Measurements from ENCODE around the gene CHST6. TPM values are rescaled to one million over a fixed set of nuclear protein-coding genes. Genes with fewer than 3 reads are reported as not detected.
"Not testable (repeated sequence)": the region's sequence is repeated elsewhere in the genome, so short reads cannot be mapped to it uniquely, and the experiment has no call there.

The CHST6 gene
- total RNA-seq, 1 experiment from 2014 or later, result 17.9 TPM

GRCh38 chr16:75519175-75519574 lies 23.9 kb upstream of the CHST6 start:
- intact Hi-C loops (cut with micrococcal nuclease), result no loop called here
- no peak overlapping the region for H3K4me3 ChIP-seq (replicated peaks in 1 of 2; ENCODE audit: low read depth in 1 of 2, low read length in 2 of 2)
- ChIA-PET POLR2A (no interaction called here), CTCF (interaction anchor here (0.6 kb wide), 2 partner anchors 12 to 35 kb away, joined by 3 read pairs; no protein-coding TSS in a partner anchor), RAD21 (ENCODE audit: low non-redundant PET in 1 of 2, low total read pairs in 2 of 2, uncharacterized antibody in 2 of 2, unreplicated experiment in 2 of 2) (no interaction called here)
- no peak overlapping the region for H3K4me2 ChIP-seq (ENCODE audit: low read length)
- no peaks in the 10 kb centered on the region for H3K9me2 ChIP-seq (ENCODE audit: insufficient read depth)
- H3K4me1 ChIP-seq (ENCODE audit: control insufficient read depth in 1 of 2, insufficient read depth in 2 of 2, low read length in 2 of 2), result peaks cover 9 to 14% of the 10 kb centered on the region in 2 experiments
- no peak overlapping the region for H3K9ac ChIP-seq (ENCODE audit: low read length)
- DNase-seq (ENCODE audit: low read depth, low spot score), result no peak
- no peaks in the 10 kb centered on the region for H3K36me3 ChIP-seq (ENCODE audit: control insufficient read depth in 1 of 2, insufficient read depth in 2 of 2, low read length in 2 of 2)
- no peak for ATAC-seq
- no peak for TF ChIP-seq EZH2 (IDR thresholded peaks at IDR 0.05)
- no peak for TF ChIP-seq ATF3 (IDR thresholded peaks at IDR 0.05)
- no peak for TF ChIP-seq YY1 (IDR thresholded peaks at IDR 0.05; ENCODE audit: extremely low read depth, insufficient replicate concordance, low read depth, low read length)
- no peak for TF ChIP-seq EGR1 (IDR thresholded peaks at IDR 0.05; ENCODE audit: low read depth)
- no peak for TF ChIP-seq CBX3 (IDR thresholded peaks at IDR 0.05; ENCODE audit: low read depth)
- TF ChIP-seq, protein P1, sequence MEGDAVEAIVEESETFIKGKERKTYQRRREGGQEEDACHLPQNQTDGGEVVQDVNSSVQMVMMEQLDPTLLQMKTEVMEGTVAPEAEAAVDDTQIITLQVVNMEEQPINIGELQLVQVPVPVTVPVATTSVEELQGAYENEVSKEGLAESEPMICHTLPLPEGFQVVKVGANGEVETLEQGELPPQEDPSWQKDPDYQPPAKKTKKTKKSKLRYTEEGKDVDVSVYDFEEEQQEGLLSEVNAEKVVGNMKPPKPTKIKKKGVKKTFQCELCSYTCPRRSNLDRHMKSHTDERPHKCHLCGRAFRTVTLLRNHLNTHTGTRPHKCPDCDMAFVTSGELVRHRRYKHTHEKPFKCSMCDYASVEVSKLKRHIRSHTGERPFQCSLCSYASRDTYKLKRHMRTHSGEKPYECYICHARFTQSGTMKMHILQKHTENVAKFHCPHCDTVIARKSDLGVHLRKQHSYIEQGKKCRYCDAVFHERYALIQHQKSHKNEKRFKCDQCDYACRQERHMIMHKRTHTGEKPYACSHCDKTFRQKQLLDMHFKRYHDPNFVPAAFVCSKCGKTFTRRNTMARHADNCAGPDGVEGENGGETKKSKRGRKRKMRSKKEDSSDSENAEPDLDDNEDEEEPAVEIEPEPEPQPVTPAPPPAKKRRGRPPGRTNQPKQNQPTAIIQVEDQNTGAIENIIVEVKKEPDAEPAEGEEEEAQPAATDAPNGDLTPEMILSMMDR (IDR thresholded peaks at IDR 0.05 in 2 of 3, conservative IDR thresholded peaks at IDR 0.05 in 1 of 3; ENCODE audit: borderline replicate concordance in 1 of 3, insufficient read depth in 1 of 3, low read depth in 2 of 3, low read length in 2 of 3), result no peak
- TF ChIP-seq FOSL1 (IDR thresholded peaks at IDR 0.05; ENCODE audit: low read depth), result no peak
- no peak for TF ChIP-seq SIN3A (IDR thresholded peaks at IDR 0.05; ENCODE audit: low read depth)
- no peak for TF ChIP-seq ZBTB33 (IDR thresholded peaks at IDR 0.05; ENCODE audit: extremely low read depth, insufficient replicate concordance, low read length)
- TF ChIP-seq TCF7L2 (IDR thresholded peaks at IDR 0.05; ENCODE audit: borderline replicate concordance, extremely low read depth, insufficient read depth, insufficient read length), result no peak
- no peak for TF ChIP-seq ZFX (IDR thresholded peaks at IDR 0.05)
- no peak for TF ChIP-seq SP1 (IDR thresholded peaks at IDR 0.05; ENCODE audit: low read depth)
- no peak for TF ChIP-seq MAX (IDR thresholded peaks at IDR 0.05)
- TF ChIP-seq EZH2phosphoT487 (IDR thresholded peaks at IDR 0.05; ENCODE audit: borderline replicate concordance), result no peak
- H3K27ac ChIP-seq (ENCODE audit: low read depth, low read length), result no peak overlapping the region
- H2AFZ ChIP-seq (ENCODE audit: low read depth, low read length, poor library complexity, severe bottlenecking), result no peak overlapping the region
- H4K20me1 ChIP-seq (ENCODE audit: insufficient read depth), result no peaks in the 10 kb centered on the region
- H3K79me2 ChIP-seq (ENCODE audit: insufficient read depth, low read length), result 0 out of 2 replicates have a peak, but pooled peaks cover 4% of the 10 kb centered on the region
- H3K27me3 ChIP-seq (ENCODE audit: insufficient read depth, low read length), result no peaks in the 10 kb centered on the region
- H3K9me3 ChIP-seq (ENCODE audit: control insufficient read depth in 1 of 2, insufficient read depth in 1 of 2, low read depth in 1 of 2, low read length in 2 of 2), result no peaks in the 10 kb centered on the region
- no TSS peak for BruUV-seq (replicated peaks)

- H3K9ac ChIP-seq (ENCODE audit: low read length), result peak overlapping the region; percentile 92
- CTCF ChIA-PET, result interaction anchor here (0.7 to 2.3 kb wide), 27 partner anchors 8 to 318 kb away, joined by 3 to 23 read pairs (median 7); partner anchors contain the start of genes CHST5, CHST6, KARS1 and TERF2IP
- not testable (repeated sequence) for H3K9me3 ChIP-seq (ENCODE audit: control insufficient read depth in 1 of 2, insufficient read depth in 1 of 2, low read depth in 1 of 2, low read length in 2 of 2); DNase-seq (ENCODE audit: low read depth, low spot score); H3K36me3 ChIP-seq (ENCODE audit: control insufficient read depth in 1 of 2, insufficient read depth in 2 of 2, low read length in 2 of 2); H3K27me3 ChIP-seq (ENCODE audit: insufficient read depth, low read length); H4K20me1 ChIP-seq (ENCODE audit: insufficient read depth); H3K79me2 ChIP-seq (ENCODE audit: insufficient read depth, low read length); BruUV-seq (replicated peaks); H3K9me2 ChIP-seq (ENCODE audit: insufficient read depth); H2AFZ ChIP-seq (ENCODE audit: low read depth, low read length, poor library complexity, severe bottlenecking)
- POLR2A ChIA-PET, result interaction anchor here (0.9 to 2.1 kb wide), 5 partner anchors 8 to 40 kb away, joined by 4 to 10 read pairs (median 5); partner anchors contain the start of genes CHST6 and TMEM231
- peak; percentile 18; the same call in 1 of the 2 replicates for ATAC-seq
- peak overlapping the region; percentile 83 for H3K27ac ChIP-seq (ENCODE audit: low read depth, low read length)
- intact Hi-C loops (cut with micrococcal nuclease), result loop anchor here (2.0 kb wide), 1 partner anchor 38 kb away; no protein-coding TSS in a partner anchor
- H3K4me2 ChIP-seq (ENCODE audit: low read length), result peak overlapping the region; percentile 88
- RAD21 ChIA-PET (ENCODE audit: low non-redundant PET in 1 of 2, low total read pairs in 2 of 2, uncharacterized antibody in 2 of 2, unreplicated experiment in 2 of 2), result interaction anchor here (0.6 to 1.4 kb wide), 3 partner anchors 21 to 79 kb away, joined by 3 read pairs; partner anchors contain the start of gene CHST6 (in 1 of the 2)
- H3K4me3 ChIP-seq (replicated peaks in 1 of 2; ENCODE audit: low read depth in 1 of 2, low read length in 2 of 2), result peak overlapping the region; percentile 63 to 78
- H3K4me1 ChIP-seq (ENCODE audit: control insufficient read depth in 1 of 2, insufficient read depth in 2 of 2, low read length in 2 of 2), result peaks cover 9 to 14% of the 10 kb centered on the region in 2 experiments
Observed at GRCh38 chr16:75516189-75516966, 21.1 kb upstream of the CHST6 start.
